Suprapubic skin (tissue), 3 donors: ENCODE data around the gene CENPX.

Source experiments
- CTCF ChIP-seq, 2 donors: fragments of 200-600 bp in 1 of 2; fragments of 450-650 bp in 1 of 2; sonication (generic) in 1 of 2; IDR thresholded peaks; one replicate each; pipeline ENCODE4 v1.5.1; 2016 to 2019; ENCODE audit warnings: antibody characterized with exemption in 2 of 2, mild to moderate bottlenecking in 1 of 2, moderate library complexity in 1 of 2
- EP300 ChIP-seq: sonication (generic); formaldehyde crosslinking; IDR thresholded peaks from one replicate; pipeline ENCODE4 v1.6.1; 2017; ENCODE audit warnings: antibody characterized with exemption
- POLR2A ChIP-seq, 2 donors: fragments of 450-650 bp; IDR thresholded peaks; one replicate each; pipeline ENCODE4 v1.6.1; 2017; ENCODE audit warnings: antibody characterized with exemption in 2 of 2, mild to moderate bottlenecking in 2 of 2, moderate library complexity in 2 of 2

GRCh38 chr17:82019690-82020571, 2.7 kb downstream of the CENPX start:
- peak; percentile 15 to 73 for TF ChIP-seq CTCF (IDR thresholded peaks at IDR 0.05)
- TF ChIP-seq EP300: no peak
- TF ChIP-seq POLR2A (IDR thresholded peaks at IDR 0.05): no peak
